Mesenteric fat pad (tissue), 1 donor: ENCODE data around the gene AFDN. TPM values are rescaled to one million over a fixed set of nuclear protein-coding genes. Genes with fewer than 3 reads are reported as not detected.

Experiments
- DNase-seq: peaks from one replicate; pipeline ENCODE4 v3.0.0-alpha.2; 2020; ENCODE audit warnings: low spot score
- total RNA-seq: library from RNA; stranded (reverse); fragmentation: NEBNext Ultra II Directional; extraction: Animal tissue kit (Norgen Biotek cat#: 25700); gene quantifications from one replicate; pipeline ENCODE4 v1.2.1, GENCODE V29; 2021
- donor health status: DM: yes; HTN: yes; CAD: no.

AFDN gene
- total RNA-seq, 1 donor from 2014 or later, result 82.3 TPM

- DNase-seq, result no peak
Measured at GRCh38 chr6:167946007-167946406, 119.3 kb downstream of the AFDN start.

- DNase-seq, result no peak
Measured at GRCh38 chr6:167946604-167947003, 119.9 kb downstream of the AFDN start.

GRCh38 chr6:167947716-167948115, 121.0 kb downstream of the AFDN start:
- DNase-seq, result no peak

GRCh38 chr6:167948716-167949115, 122.0 kb downstream of the AFDN start:
- no peak for DNase-seq

GRCh38 chr6:167949121-167949684, 122.5 kb downstream of the AFDN start:
- no peak for DNase-seq

GRCh38 chr6:167951781-167952511, 125.2 kb downstream of the AFDN start:
- DNase-seq, result no peak

GRCh38 chr6:167952512-167952859, 125.8 kb downstream of the AFDN start:
- DNase-seq, result no peak

GRCh38 chr6:167953551-167953950, 126.8 kb downstream of the AFDN start:
- no peak for DNase-seq

GRCh38 chr6:167954151-167954550, 127.4 kb downstream of the AFDN start:
- DNase-seq, result no peak

GRCh38 chr6:167956491-167956890, 129.8 kb downstream of the AFDN start:
- DNase-seq, result no peak

- no peak for DNase-seq
Measured at GRCh38 chr6:167956983-167957492, 130.3 kb downstream of the AFDN start.

- no peak for DNase-seq
Measured at GRCh38 chr6:167957626-167958025, 130.9 kb downstream of the AFDN start.

- no peak for DNase-seq
Measured at GRCh38 chr6:167960579-167960978, 133.9 kb downstream of the AFDN start.

- no peak for DNase-seq
Measured at GRCh38 chr6:167962711-167963110, 136.0 kb downstream of the AFDN start.

GRCh38 chr6:167963589-167964057, 136.9 kb downstream of the AFDN start:
- DNase-seq, result no peak

- no peak for DNase-seq
Measured at GRCh38 chr6:167965592-167966539, 139.2 kb downstream of the AFDN start.

- no peak for DNase-seq
Measured at GRCh38 chr6:167966540-167966905, 139.8 kb downstream of the AFDN start.

- DNase-seq, result no peak
Measured at GRCh38 chr6:167968091-167968490, 141.4 kb downstream of the AFDN start.

- DNase-seq, result no peak
Measured at GRCh38 chr6:167970230-167970629, 143.5 kb downstream of the AFDN start.

- no peak for DNase-seq
Measured at GRCh38 chr6:167972193-167972592, 145.5 kb downstream of the AFDN start.

- DNase-seq, result no peak
Measured at GRCh38 chr6:167973148-167973885, 146.6 kb downstream of the AFDN start.
